ENCODE measurements around the gene CBX8.

DNA sequence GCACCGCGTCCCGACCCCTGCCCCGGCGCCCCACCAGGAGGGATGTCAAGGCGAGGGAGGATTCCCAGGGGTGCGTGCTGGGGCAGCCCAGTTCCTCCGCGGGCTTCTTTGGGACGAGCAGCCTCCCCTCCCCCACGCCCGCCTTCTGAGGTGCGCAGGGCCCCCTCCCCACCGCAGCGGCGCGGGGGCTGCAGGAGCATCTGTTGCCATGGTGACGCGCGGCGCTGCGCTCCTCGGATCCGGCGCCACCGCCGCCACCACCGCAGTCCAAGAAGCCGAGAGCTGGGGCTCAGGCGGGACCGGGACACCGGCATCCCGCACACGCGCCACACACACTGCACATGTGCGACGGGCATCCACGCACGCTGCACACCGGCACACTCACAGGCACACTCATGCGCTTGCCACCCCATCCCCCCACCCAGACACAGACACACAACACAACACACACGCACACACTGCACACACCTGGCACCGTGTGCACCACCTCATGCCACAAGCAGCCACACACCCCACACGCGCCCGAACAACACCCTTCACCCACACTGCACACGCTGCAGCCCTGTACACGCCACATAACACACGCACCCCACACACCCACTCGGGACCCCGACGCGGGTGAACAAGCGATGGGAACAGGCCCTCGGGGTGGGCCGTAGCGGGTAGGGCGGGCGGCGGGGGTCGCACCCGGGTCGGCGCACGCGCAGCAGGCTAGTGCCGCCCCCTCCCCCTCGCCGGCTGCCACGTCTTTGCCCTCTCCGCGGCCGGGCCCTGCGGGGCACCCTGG lies 49.2 kb downstream of the CBX8 start:
- no peak for TF ChIP-seq GATA2 (IDR thresholded peaks at IDR 0.05; ENCODE audit: low read depth, low read length)
- no peak for TF ChIP-seq GATA3 (IDR thresholded peaks at IDR 0.05; ENCODE audit: low read depth, low read length)

Data from SH-SY5Y (cell line).